ENCODE measurements around the gene AGA. TPM values are rescaled to one million over a fixed set of nuclear protein-coding genes. Genes with fewer than 3 reads are reported as not detected.

Gene AGA
- total RNA-seq, 1 experiment from 2014 or later, result 28.3 TPM

GRCh38 chr4:177405508-177405907, 36.7 kb downstream of the AGA start:
- H3K27me3 ChIP-seq, result peaks cover 12% of the 10 kb centered on the region
- DNase-seq, result no peak

DNA sequence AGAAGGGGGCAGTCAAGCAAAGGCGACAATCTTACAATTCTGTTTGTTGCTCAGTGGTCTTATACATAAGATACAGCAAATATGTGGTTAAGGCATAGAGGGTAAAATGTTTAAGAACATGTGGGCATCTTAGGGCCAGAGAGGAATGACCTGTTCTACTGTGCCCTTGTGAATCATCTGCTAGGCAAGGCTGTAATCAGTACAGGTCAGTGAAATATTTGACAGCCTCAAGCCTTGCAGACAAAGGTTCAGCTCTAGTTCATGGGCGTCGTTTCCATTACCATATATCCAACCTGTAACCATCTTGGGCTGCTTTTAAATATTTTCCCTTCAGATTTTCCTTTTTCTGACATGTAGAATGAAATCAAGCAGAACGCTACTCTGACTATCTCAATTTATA, 37.3 kb downstream of the AGA start:
- Histone ChIP-seq H3K36me3 (no peaks in the 10 kb centered on the region), H3K4me3 (no peak overlapping the region), H3K9me3 (no peaks in the 10 kb centered on the region), H3K27me3 (peaks cover 12% of the 10 kb centered on the region)
- no peak for DNase-seq

More at GRCh38 chr4:177405508-177405907, 36.7 kb downstream of the AGA start:
- Histone ChIP-seq H3K9me3 (no peaks in the 10 kb centered on the region), H3K4me3 (no peak overlapping the region), H3K36me3 (no peaks in the 10 kb centered on the region)

DNA sequence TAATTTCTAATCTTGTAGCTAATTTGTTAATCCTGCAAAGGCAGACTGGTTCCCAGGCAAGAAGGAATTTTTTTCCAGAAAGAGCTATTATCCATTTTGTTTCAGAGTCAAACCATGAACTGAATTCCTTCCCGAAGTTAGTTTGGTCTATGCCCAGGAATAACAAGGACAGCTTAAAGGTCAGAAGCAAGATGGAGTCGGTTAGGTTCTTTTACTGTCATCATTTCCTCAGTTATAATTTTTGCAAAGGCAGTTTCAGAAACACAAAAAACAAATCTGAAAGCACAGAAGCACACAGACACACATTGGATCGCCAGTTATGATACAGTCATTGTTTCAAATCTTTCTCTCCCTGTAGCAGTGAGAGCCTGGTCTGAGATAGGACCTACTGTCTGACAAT, 37.9 kb downstream of the AGA start:
- H3K36me3 ChIP-seq, result no peaks in the 10 kb centered on the region
- no peak overlapping the region for H3K4me3 ChIP-seq
- H3K9me3 ChIP-seq, result no peaks in the 10 kb centered on the region
- H3K27me3 ChIP-seq, result peaks cover 12% of the 10 kb centered on the region
- DNase-seq, result no peak

GRCh38 chr4:177403746-177404145, 38.5 kb downstream of the AGA start:
- Histone ChIP-seq H3K9me3 (no peaks in the 10 kb centered on the region), H3K27me3 (peaks cover 12% of the 10 kb centered on the region), H3K4me3 (no peak overlapping the region), H3K36me3 (no peaks in the 10 kb centered on the region)
- DNase-seq, result no peak

GRCh38 chr4:177401658-177402273, 40.5 kb downstream of the AGA start:
- H3K27me3 ChIP-seq, result peaks cover 12% of the 10 kb centered on the region
- no peaks in the 10 kb centered on the region for H3K36me3 ChIP-seq
- no peaks in the 10 kb centered on the region for H3K9me3 ChIP-seq
- no peak for DNase-seq
- no peak overlapping the region for H3K4me3 ChIP-seq

DNA sequence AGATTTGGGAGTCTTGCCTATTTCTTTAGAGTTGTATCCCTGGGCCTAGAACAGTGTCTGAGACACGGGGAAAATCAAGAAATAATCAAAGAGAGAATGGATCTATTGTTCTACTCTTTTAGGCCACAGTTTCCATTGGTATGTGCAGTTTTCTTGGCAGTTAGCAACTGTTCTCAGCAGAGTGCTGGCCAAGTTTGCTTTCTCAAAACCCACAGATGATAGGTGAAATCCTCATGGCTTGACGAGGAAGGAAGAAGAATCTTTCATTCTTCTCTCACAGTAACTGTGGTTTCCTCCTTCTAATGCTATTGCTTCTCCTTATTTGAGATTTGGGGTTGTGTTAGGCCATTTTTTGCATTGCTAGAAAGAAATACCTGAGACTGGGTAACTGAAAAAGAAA, 42.2 kb downstream of the AGA start:
- DNase-seq, result no peak
- H3K36me3 ChIP-seq, result no peaks in the 10 kb centered on the region
- no peak overlapping the region for H3K4me3 ChIP-seq
- H3K9me3 ChIP-seq, result no peaks in the 10 kb centered on the region
- peaks cover 5% of the 10 kb centered on the region for H3K27me3 ChIP-seq

DNA sequence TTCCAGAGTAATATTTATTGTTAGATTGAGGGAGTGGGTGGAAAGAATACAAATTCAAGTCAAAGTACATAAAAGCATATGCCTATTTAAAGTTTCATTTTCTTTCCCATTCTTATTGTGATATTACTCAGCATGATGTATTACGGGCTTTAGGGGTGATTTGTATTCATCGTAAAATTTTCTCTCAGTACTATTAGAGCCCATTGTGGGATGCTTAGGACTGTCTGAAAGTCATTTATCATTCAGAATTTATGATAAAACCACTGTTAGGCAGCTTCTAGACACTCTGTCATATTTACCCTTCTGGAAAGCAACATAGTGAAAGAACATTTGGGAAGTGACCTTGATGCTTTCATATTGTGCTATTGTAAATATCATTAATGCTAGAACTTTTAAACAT, 45.9 kb downstream of the AGA start:
- H3K27me3 ChIP-seq, result no peaks in the 10 kb centered on the region
- no peak for DNase-seq
- H3K9me3 ChIP-seq, result no peaks in the 10 kb centered on the region
- no peak overlapping the region for H3K4me3 ChIP-seq
- H3K36me3 ChIP-seq, result no peaks in the 10 kb centered on the region

GRCh38 chr4:177393236-177393635, 49.0 kb downstream of the AGA start:
- Histone ChIP-seq H3K4me3 (no peak overlapping the region), H3K36me3 (no peaks in the 10 kb centered on the region), H3K9me3 (no peaks in the 10 kb centered on the region), H3K27me3 (no peaks in the 10 kb centered on the region)
- DNase-seq, result no peak

GRCh38 chr4:177391953-177392352, 50.3 kb downstream of the AGA start:
- no peaks in the 10 kb centered on the region for H3K27me3 ChIP-seq
- DNase-seq, result no peak
- no peaks in the 10 kb centered on the region for H3K9me3 ChIP-seq
- H3K36me3 ChIP-seq, result no peaks in the 10 kb centered on the region
- no peak overlapping the region for H3K4me3 ChIP-seq

- no peak for DNase-seq
- no peaks in the 10 kb centered on the region for H3K9me3 ChIP-seq
- H3K27me3 ChIP-seq, result no peaks in the 10 kb centered on the region
- H3K4me3 ChIP-seq, result no peak overlapping the region
- no peaks in the 10 kb centered on the region for H3K36me3 ChIP-seq
Measured at GRCh38 chr4:177391287-177391686, 51.0 kb downstream of the AGA start.

DNA sequence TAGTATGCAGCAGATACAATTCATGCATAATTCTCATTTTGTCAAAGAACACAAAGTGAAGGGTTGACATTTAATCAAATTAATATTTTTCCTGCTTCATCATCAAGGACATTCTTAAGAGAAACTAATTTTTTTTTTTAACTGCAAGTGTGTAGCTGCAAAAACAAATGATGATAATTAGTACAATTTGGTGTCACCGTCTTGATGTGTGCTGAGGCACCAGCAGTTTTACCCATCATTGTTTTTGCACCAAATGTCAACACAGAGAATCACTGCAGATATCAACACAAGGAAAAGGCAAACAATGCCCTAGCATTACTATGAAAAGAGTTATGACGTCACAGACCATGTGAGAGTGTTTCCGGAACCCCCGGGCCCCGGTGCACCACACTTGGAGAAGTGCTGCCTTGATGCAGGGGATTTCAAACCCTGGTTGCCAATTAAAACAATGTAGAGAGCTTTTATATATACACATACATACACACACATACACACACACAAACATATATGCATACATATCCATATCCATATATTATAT, 55.9 kb downstream of the AGA start:
- Histone ChIP-seq H3K4me3 (no peak overlapping the region), H3K27me3 (no peaks in the 10 kb centered on the region), H3K9me3 (no peaks in the 10 kb centered on the region), H3K36me3 (no peaks in the 10 kb centered on the region)
- DNase-seq, result no peak

GRCh38 chr4:177385576-177386277, 56.5 kb downstream of the AGA start:
- Histone ChIP-seq H3K36me3 (no peaks in the 10 kb centered on the region), H3K27me3 (no peaks in the 10 kb centered on the region)
- no peak for DNase-seq

DNA sequence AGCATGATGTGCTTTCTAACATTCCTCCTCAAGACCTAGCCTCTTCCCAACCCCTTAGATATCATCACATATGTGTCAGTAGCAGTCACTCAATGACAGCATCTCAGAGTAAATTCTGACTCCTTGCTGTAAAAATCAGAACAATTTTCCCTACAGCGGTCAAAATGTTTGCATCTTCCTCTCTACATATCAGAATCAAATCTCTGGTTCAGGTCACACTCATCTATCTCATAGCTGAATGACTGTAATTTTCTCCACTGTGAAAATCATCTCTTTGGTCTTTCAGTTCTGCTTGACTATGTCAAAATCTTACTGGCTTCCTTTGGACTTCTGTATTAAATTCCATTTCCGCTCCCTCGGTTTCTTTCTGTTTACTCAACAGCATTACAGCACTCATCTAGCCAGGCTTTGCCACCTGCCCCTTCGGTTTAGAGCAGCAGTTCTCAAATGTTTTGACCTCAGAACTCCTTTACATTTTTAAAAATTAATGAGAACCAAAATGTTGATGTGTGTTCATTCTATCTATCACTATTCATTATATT, 57.3 kb downstream of the AGA start:
- Histone ChIP-seq H3K4me3 (no peak overlapping the region), H3K36me3 (no peaks in the 10 kb centered on the region), H3K9me3 (no peaks in the 10 kb centered on the region), H3K27me3 (no peaks in the 10 kb centered on the region)
- no peak for DNase-seq

More at GRCh38 chr4:177385576-177386277, 56.5 kb downstream of the AGA start:
- no peak overlapping the region for H3K4me3 ChIP-seq
- no peaks in the 10 kb centered on the region for H3K9me3 ChIP-seq

GRCh38 chr4:177381762-177382310, 60.4 kb downstream of the AGA start:
- Histone ChIP-seq H3K4me3 (no peak overlapping the region), H3K36me3 (no peaks in the 10 kb centered on the region), H3K9me3 (no peaks in the 10 kb centered on the region), H3K27me3 (no peaks in the 10 kb centered on the region)
- no peak for DNase-seq

Data from MG63 (cell line).